Suprapubic skin (tissue), 4 donors: ENCODE measurements around the gene SPATS2.

ENCODE experiments used
- EP300 ChIP-seq: sonication (generic); formaldehyde crosslinking; IDR thresholded peaks from one replicate; pipeline ENCODE4 v1.6.1; 2017; ENCODE audit warnings: antibody characterized with exemption
- POLR2A ChIP-seq, 2 donors: fragments of 450-650 bp; IDR thresholded peaks; one replicate each; pipeline ENCODE4 v1.6.1; 2017; ENCODE audit warnings: antibody characterized with exemption in 2 of 2, mild to moderate bottlenecking in 2 of 2, moderate library complexity in 2 of 2
- POLR2AphosphoS5 ChIP-seq, 3 donors: sonication (generic); formaldehyde crosslinking; IDR thresholded peaks; one replicate each; pipeline ENCODE4 v1.6.1; 2017; ENCODE audit warnings: antibody characterized with exemption in 3 of 3
- TF ChIP-seq, protein P1 (sequence below), 2 donors: fragments of 200-600 bp in 1 of 2; fragments of 450-650 bp in 1 of 2; sonication (generic) in 1 of 2; IDR thresholded peaks; one replicate each; pipeline ENCODE4 v1.5.1; 2016 to 2019; ENCODE audit warnings: antibody characterized with exemption in 2 of 2, mild to moderate bottlenecking in 1 of 2, moderate library complexity in 1 of 2

DNA sequence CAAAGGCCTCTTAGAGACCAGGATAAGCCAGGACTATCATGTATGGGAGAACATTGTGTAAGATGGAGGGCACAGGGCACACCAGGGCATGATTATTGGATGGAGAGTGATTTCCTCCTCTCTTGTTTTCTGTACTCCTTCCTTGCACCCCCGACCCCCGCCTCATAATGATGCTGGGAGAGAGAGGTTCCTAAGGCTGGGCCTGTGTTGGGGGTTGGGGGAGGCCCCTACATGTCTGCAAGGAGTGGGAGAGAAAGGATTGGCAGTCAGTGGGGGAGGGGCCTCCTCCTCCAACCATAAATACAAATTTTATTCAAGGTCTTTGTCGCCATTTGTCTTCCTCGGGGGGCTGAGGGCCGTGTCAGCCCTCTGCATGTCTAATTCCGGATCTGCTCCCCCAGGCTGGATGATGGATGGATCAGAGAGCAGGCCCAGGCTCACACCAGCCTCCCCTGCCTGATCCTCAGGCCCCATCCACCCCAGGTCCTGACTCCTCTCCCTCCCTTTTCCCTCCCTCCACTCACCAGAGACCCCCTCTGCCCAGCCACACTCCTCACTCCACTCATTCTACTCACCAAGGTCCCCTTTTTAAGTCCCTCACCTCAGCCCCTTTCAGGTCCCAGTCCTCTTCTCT, 28.3 kb upstream of the SPATS2 start:
- no peak for TF ChIP-seq POLR2A (IDR thresholded peaks at IDR 0.05)
- no peak for TF ChIP-seq POLR2AphosphoS5 (IDR thresholded peaks at IDR 0.05)
- TF ChIP-seq, protein P1, sequence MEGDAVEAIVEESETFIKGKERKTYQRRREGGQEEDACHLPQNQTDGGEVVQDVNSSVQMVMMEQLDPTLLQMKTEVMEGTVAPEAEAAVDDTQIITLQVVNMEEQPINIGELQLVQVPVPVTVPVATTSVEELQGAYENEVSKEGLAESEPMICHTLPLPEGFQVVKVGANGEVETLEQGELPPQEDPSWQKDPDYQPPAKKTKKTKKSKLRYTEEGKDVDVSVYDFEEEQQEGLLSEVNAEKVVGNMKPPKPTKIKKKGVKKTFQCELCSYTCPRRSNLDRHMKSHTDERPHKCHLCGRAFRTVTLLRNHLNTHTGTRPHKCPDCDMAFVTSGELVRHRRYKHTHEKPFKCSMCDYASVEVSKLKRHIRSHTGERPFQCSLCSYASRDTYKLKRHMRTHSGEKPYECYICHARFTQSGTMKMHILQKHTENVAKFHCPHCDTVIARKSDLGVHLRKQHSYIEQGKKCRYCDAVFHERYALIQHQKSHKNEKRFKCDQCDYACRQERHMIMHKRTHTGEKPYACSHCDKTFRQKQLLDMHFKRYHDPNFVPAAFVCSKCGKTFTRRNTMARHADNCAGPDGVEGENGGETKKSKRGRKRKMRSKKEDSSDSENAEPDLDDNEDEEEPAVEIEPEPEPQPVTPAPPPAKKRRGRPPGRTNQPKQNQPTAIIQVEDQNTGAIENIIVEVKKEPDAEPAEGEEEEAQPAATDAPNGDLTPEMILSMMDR (IDR thresholded peaks at IDR 0.05): no peak
- TF ChIP-seq EP300: no peak
